ENCODE measurements around the gene GPHN. TPM values are rescaled to one million over a fixed set of nuclear protein-coding genes. Genes with fewer than 3 reads are reported as not detected.

Gene GPHN
- polyA plus RNA-seq, 6 donors from 2014 or later: 0.10 to 9.7 (median 4.1) TPM

DNA sequence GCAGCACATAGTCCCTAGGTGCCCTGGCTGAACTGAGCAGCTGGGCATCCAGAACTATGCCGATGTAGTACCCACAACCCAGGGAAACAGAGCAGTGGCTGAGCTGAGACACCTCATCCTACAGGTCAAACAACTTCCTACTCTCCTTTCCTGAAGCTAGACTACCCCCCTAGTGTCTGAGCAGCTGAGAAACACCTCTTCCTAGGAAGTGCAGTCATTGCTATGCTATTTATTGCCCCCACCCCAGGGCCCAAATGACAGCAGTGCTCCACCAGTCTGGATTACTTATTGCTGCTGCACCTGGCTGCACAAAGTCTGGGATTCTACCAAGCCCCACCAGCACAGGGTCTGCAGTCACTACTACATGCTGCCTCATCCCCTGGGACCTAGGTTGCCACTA is 664.6 kb downstream of the GPHN start:
- H3K36me3 Mint-ChIP-seq: peaks cover 11 to 45% of the 10 kb centered on the region in 2 donors
- DNase-seq: no peak

DNA sequence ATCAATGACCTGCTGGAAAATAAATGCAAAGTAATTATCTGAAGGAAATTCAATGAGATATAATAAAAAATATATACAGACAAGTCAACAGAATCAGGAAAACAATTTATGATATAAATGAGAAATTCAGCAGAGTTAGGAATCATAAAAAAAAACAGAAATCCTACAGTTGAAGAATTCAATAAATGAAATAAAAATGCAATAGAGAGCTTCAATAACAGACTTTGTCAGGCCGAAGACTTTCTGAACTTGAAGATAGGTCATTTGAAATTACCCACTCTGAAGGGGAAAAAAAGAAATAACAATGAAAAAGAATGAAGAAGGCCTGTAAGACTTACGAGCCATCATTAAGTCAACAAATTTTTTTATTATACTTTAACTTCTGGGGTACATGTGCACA is 665.8 kb downstream of the GPHN start:
- no peak for DNase-seq
- peaks cover 20 to 57% of the 10 kb centered on the region in 2 donors for H3K36me3 Mint-ChIP-seq
- no peaks in the 10 kb centered on the region for H3K27me3 Mint-ChIP-seq
- H3K4me1 Mint-ChIP-seq: no peaks in the 10 kb centered on the region
- H3K4me3 Mint-ChIP-seq: no peak overlapping the region
- peaks cover 20 to 70% (median 57%) of the 10 kb centered on the region in 7 donors for H3K9me3 Mint-ChIP-seq
- no peak for ATAC-seq (ENCODE audit: low read depth in 2 of 2)
- H3K27ac Mint-ChIP-seq: no peak overlapping the region

More for the DNA sequence above, 664.6 kb downstream of the GPHN start:
- H3K27ac Mint-ChIP-seq: no peak overlapping the region
- H3K4me3 Mint-ChIP-seq: no peak overlapping the region
- peaks cover 16 to 58% (median 45%) of the 10 kb centered on the region in 7 donors for H3K9me3 Mint-ChIP-seq
- no peaks in the 10 kb centered on the region for H3K27me3 Mint-ChIP-seq
- no peak for ATAC-seq (ENCODE audit: low read depth in 2 of 2)
- no peaks in the 10 kb centered on the region for H3K4me1 Mint-ChIP-seq

DNA sequence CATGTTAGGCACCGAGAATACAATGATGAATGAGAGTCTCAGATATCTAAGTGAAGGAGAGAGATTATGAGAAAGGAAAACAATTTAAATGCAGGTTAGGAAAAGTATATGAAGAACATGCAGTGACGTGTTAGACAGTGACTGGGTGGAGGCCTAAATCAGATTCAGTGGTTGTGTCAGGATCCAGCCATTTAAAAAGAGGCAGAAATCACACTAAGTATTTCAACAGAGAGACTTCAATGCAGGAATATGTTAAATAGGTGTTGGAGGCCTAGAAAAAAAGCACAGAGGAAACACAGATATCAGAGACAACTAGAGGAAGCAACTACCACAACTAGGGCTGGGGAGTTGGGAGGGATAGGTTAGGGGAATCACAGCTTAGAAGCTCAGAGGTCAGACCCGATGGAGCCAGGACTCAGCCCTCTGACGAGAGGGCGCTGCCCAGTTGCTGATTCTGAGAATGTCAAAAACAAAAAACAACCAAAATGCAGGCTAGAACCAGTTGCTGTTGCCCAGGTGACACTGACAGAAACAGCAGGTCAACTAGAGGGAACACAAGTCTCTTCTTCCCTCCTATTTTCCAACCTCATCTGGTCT is 678.3 kb downstream of the GPHN start:
- Mint-ChIP-seq H3K4me1 (peaks cover 4 to 8% (median 7%) of the 10 kb centered on the region in 3 donors), H3K36me3 (peaks cover 0 to 11% of the 10 kb centered on the region in 2 donors), H3K27me3 (peaks cover 0 to 13% (median 0%) of the 10 kb centered on the region in 3 donors), H3K27ac (no peak overlapping the region), H3K9me3 (peaks cover 0 to 1% (median 0%) of the 10 kb centered on the region in 7 donors), H3K4me3 (no peak overlapping the region)
- no peak for DNase-seq
- no peak for ATAC-seq (ENCODE audit: low read depth in 2 of 2)

DNA sequence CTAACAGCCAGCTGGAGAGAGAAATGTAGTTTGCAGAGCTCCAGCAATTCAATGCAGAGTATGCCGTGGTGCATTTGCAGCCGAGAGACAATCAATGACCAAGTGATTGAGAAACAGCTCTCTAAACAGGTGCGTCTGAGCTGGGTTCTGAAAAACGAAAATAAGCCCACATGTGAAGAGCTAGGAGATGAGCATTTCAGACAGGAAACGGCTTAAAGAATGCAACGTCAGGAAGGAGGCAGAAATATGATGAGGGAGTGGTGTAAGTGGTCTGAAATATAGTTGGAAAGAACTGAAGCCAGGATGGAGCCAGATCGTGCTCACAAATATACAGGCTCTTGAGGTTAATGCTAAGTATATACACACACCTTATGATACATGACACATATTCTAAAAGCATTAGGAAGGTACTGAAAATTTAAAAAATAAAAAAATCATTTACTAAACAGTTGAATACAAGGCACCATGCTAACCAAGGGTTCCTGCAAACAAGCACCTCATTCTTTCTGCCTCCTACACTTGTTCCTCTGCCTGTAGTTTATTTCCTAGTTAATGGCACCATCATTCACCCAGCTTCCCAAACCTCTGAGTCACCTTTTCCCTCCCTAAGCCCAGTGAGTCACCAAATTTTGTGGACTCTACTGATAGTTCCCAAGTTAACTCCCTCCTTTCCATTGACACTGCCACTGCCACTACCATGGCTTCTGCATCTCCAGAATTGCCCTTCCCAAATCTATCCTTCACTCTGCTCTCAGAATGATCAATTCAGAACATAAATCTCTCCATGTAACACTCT is 679.0 kb downstream of the GPHN start:
- Mint-ChIP-seq H3K36me3 (peaks cover 0 to 4% of the 10 kb centered on the region in 2 donors), H3K27ac (no peak overlapping the region), H3K27me3 (peaks cover 0 to 13% (median 7%) of the 10 kb centered on the region in 3 donors), H3K4me1 (peaks cover 4 to 10% (median 8%) of the 10 kb centered on the region in 3 donors), H3K4me3 (no peak overlapping the region), H3K9me3 (peaks cover 0 to 1% (median 0%) of the 10 kb centered on the region in 7 donors)
- ATAC-seq (ENCODE audit: low read depth in 2 of 2) (no peak), DNase-seq (no peak)

DNA sequence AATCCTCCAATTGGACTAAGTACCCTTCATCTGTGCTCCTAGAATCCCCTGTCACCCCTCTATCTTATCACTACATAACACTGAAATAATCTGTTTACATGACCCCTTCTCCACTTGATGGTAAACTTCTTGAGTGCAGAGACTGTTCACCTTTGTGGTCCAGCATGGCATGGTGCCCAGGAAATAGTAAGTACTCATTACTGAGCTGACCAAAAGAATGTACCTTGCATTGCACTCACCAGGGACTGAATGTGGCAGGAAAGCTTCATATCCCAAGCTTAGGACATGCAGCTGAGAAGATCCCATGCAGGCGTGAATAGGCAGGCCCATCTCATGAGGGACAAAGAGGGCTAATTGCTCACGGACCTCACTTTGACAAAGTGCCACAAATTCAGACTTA is 679.9 kb downstream of the GPHN start:
- H3K4me3 Mint-ChIP-seq: no peak overlapping the region
- no peaks in the 10 kb centered on the region for H3K36me3 Mint-ChIP-seq
- peaks cover 0 to 13% (median 10%) of the 10 kb centered on the region in 3 donors for H3K27me3 Mint-ChIP-seq
- no peak for DNase-seq
- H3K4me1 Mint-ChIP-seq: peaks cover 4 to 10% (median 8%) of the 10 kb centered on the region in 3 donors
- no peak overlapping the region for H3K27ac Mint-ChIP-seq
- no peak for ATAC-seq (ENCODE audit: low read depth in 2 of 2)
- H3K9me3 Mint-ChIP-seq: peaks cover 0 to 1% (median 0%) of the 10 kb centered on the region in 7 donors

DNA sequence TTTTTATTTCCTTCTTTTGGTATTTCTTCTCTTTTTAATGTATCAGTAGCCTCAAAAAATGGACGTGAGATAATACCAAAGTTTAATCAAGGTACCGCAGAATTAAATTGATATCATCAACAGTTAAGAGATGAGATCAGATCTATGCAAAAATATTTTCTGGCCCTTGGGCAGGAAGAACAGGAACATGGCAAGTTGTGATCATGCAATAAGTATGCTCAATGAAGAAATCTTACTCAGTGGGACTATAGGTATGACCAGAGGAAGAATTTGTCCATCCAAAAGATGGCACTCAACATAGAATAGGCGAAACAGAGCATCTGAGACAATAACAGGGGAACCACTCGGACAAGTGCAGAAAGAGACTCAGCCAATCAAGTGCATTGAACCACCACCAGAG is 680.4 kb downstream of the GPHN start:
- DNase-seq: no peak
- no peak for ATAC-seq (ENCODE audit: low read depth in 2 of 2)
- H3K4me3 Mint-ChIP-seq: peak overlapping the region in 1 of 8 donors; percentile 33
- no peak overlapping the region for H3K27ac Mint-ChIP-seq
- no peaks in the 10 kb centered on the region for H3K9me3 Mint-ChIP-seq
- H3K27me3 Mint-ChIP-seq: peaks cover 0 to 13% (median 10%) of the 10 kb centered on the region in 3 donors
- peaks cover 4 to 10% (median 8%) of the 10 kb centered on the region in 3 donors for H3K4me1 Mint-ChIP-seq
- no peaks in the 10 kb centered on the region for H3K36me3 Mint-ChIP-seq

DNA sequence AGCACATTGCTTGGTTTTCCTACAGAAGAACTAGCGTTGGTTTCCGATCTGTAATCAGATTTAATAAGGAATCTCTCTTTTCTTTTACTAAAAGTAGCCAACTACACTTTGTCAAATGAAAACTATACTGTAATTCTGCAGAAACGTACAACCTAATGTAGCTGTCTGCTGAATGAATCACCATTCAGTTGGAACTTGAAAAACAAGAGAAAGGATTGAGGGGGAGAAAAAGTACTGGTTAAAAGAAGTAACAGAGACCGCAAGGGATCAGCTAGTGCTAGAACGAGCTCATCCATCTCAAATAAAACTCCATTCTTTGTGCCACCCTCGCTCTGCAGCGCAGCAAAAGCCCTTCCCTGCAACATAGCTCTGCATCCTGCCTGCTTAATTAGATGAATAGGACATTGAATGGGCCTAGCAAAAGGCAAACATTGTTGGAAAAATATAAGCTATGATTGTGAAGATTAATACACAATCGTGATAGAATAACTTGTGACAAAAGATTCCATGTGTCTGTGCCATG is 683.9 kb downstream of the GPHN start:
- H3K9me3 Mint-ChIP-seq: no peaks in the 10 kb centered on the region
- no peak for DNase-seq
- H3K27ac Mint-ChIP-seq: peak overlapping the region in 1 of 6 donors; percentile 14
- no peak overlapping the region for H3K4me3 Mint-ChIP-seq
- H3K4me1 Mint-ChIP-seq: peaks cover 4 to 10% (median 8%) of the 10 kb centered on the region in 3 donors
- H3K36me3 Mint-ChIP-seq: no peaks in the 10 kb centered on the region
- ATAC-seq (ENCODE audit: low read depth in 2 of 2): no peak
- H3K27me3 Mint-ChIP-seq: peaks cover 0 to 10% (median 9%) of the 10 kb centered on the region in 3 donors

DNA sequence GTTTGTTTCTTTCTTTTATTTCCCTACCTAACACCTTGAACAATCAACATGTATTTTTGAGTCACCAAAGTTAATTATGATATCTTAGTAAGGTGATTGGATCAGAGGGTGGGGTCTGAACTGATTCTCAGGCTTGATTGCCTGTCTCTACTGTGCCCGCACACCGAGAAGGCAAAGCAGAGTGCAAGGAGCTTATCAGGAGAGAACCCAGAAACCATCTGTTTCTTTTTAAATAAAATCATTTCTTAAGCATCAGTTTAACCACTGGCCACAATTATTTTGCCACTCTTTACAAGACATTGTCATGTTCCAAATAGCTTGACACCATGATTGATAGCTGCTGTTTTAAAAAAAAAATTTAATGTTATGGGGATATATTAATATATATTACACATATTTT is 684.4 kb downstream of the GPHN start:
- Mint-ChIP-seq H3K27ac (peak overlapping the region in 1 of 6 donors; percentile 76), H3K9me3 (no peaks in the 10 kb centered on the region), H3K36me3 (no peaks in the 10 kb centered on the region), H3K27me3 (peaks cover 0 to 10% (median 9%) of the 10 kb centered on the region in 3 donors), H3K4me3 (no peak overlapping the region), H3K4me1 (peaks cover 4 to 10% (median 8%) of the 10 kb centered on the region in 3 donors)
- DNase-seq (no peak), ATAC-seq (ENCODE audit: low read depth in 2 of 2) (no peak)

DNA sequence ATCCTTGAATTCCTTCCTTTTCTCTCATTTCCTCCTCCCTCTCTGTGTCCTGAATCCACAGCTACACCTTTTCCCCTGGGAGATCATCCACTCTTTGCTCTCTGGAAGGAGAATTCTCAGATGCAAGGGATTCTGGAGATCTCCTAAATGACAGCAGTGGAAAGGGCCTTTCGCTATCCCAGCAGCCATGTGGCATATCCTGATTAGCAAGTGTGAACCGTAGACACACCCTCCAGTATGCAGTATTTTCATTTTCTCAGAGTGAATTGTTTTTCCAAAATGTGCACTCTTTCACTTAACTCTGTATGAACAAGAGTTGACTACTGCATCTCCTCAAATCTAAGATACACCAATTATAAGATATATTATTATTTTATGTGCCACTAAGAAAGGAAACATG is 687.3 kb downstream of the GPHN start:
- peaks cover 0 to 18% (median 7%) of the 10 kb centered on the region in 3 donors for H3K27me3 Mint-ChIP-seq
- no peaks in the 10 kb centered on the region for H3K9me3 Mint-ChIP-seq
- H3K27ac Mint-ChIP-seq: no peak overlapping the region
- DNase-seq: no peak
- no peak for ATAC-seq (ENCODE audit: low read depth in 2 of 2)
- peak overlapping the region in 1 of 8 donors; percentile 53 for H3K4me3 Mint-ChIP-seq
- peaks cover 0 to 3% (median 0%) of the 10 kb centered on the region in 3 donors for H3K4me1 Mint-ChIP-seq
- H3K36me3 Mint-ChIP-seq: no peaks in the 10 kb centered on the region

DNA sequence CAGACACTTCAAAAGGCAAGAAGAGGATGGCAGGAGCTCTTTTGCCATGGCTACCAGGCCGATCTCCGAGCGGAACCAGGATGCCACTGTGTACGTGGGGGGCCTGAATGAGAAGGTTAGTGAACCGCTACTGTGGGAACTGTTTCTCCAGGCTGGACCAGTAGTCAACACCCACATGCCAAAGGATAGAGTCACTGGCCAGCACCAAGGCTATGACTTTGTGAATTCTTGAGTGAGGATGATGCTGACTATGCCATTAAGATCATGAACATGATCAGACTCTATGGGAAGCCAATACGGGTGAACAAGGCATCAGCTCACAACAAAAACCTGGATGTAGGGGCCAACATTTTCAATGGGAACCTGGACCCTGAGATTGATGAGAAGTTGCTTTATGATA is 691.1 kb downstream of the GPHN start:
- DNase-seq (no peak), ATAC-seq (ENCODE audit: low read depth in 2 of 2) (no peak)
- Mint-ChIP-seq H3K27me3 (peaks cover 0 to 23% (median 22%) of the 10 kb centered on the region in 3 donors), H3K9me3 (no peaks in the 10 kb centered on the region), H3K4me1 (no peaks in the 10 kb centered on the region), H3K36me3 (no peaks in the 10 kb centered on the region), H3K27ac (no peak overlapping the region), H3K4me3 (no peak overlapping the region)

DNA sequence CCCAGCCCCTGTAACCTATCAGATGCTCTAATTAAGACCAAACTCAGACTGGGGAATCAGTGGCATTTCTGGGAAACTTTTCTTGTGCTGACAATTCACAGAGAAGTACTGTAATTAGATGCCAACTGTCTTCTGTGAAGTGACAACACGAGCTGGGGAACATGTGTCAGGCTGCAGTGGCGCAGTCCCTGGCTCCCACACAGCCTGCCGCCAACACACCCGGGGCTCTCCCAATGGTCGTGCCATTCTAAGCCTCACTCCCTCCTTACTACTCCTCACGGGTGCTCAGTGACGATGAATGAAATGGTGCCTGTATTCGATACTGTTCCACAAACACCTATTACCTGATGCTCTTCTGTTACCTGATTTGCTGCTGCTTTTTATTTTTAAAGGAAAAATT is 699.9 kb downstream of the GPHN start:
- Mint-ChIP-seq H3K4me1 (no peaks in the 10 kb centered on the region), H3K27me3 (peaks cover 7 to 16% (median 9%) of the 10 kb centered on the region in 3 donors), H3K27ac (peak overlapping the region in 1 of 6 donors; percentile 25), H3K4me3 (no peak overlapping the region), H3K9me3 (peaks cover 0 to 1% (median 0%) of the 10 kb centered on the region in 7 donors), H3K36me3 (no peaks in the 10 kb centered on the region)
- DNase-seq (no peak), ATAC-seq (ENCODE audit: low read depth in 2 of 2) (no peak)

DNA sequence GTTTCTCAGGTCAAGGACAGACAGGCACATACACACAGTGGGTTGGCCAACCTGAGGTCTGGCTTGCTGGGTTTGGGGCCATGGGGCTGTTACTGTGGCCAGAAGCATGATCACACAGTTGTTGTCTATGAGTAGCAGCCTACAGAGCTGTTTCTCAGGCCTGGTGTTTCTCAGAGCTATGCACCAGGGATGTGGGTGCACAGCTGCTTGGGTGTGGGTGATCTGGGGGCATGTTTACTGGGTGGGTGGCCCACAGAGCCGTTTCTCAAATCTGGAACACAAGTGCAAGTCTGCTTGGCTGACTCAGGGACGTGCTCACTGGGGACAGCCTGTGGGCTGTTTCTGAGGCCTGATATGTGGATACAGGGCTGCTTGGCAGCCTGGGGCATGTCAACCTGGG is 710.2 kb downstream of the GPHN start:
- no peak for DNase-seq

DNA sequence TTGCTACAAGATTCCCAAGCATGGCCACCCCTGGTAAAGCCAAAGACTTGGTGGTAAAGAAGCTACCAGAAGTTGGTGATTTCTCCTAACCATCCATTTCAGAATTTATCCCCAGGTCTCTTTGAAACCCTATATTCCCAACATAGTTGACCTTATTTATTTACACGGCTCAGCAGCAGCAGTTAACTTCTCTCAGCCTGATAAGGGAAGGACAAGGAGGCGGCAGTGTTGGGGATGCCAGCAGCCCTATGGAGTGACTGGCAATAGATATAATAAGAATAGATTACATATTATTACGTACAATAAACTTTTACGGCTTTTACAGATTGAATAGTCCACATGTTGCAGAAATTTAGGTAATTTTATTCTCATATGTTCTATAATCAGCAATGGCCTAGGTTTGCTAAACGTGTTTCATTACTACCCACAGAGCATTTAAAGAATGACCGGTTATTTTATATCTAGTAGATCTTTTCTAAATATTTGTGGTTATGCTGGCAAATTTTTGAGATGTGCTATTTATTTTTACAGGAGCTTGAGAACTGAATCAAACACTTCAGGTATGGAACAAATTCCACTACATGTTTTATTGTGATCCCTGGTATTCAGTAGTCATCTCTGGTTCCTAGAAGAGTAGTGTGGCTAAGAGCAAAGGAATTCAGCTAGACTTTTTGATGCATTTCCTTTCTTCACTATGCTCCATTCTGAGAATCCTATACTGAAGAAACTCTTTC is 713.5 kb downstream of the GPHN start:
- Mint-ChIP-seq H3K27ac (no peak overlapping the region), H3K27me3 (peaks cover 4 to 18% (median 9%) of the 10 kb centered on the region in 3 donors), H3K4me1 (no peaks in the 10 kb centered on the region), H3K9me3 (peaks cover 0 to 5% (median 0%) of the 10 kb centered on the region in 7 donors), H3K4me3 (no peak overlapping the region), H3K36me3 (no peaks in the 10 kb centered on the region)
- DNase-seq (no peak), ATAC-seq (ENCODE audit: low read depth in 2 of 2) (no peak)

More for the DNA sequence above, 710.2 kb downstream of the GPHN start:
- peaks cover 0 to 5% (median 0%) of the 10 kb centered on the region in 7 donors for H3K9me3 Mint-ChIP-seq
- H3K27me3 Mint-ChIP-seq: peaks cover 4 to 13% (median 9%) of the 10 kb centered on the region in 3 donors
- H3K4me1 Mint-ChIP-seq: no peaks in the 10 kb centered on the region
- no peak overlapping the region for H3K4me3 Mint-ChIP-seq
- H3K27ac Mint-ChIP-seq: no peak overlapping the region
- ATAC-seq (ENCODE audit: low read depth in 2 of 2): no peak
- no peaks in the 10 kb centered on the region for H3K36me3 Mint-ChIP-seq
